ENCODE measurements around the gene CSTF2.

DNA sequence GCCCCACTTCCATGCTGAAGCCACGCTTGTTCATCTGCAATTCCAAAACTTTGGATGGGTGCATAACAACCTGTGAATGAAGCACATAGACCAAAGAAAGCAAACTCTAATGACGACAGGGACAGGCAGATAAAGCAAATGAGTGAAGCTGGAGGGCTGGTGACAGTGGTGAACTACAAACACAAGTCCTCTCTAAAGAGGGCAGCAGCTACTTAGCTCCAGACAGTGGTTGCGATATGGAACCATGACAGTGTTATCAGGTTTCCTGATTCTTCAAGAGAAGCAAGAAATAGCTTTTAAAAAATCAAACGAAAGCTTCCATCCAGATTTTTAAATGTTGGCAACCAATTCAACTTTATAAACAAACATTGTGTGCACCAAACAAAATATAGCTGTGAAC lies 30.1 kb downstream of the CSTF2 start:
- TF ChIP-seq, protein P1, sequence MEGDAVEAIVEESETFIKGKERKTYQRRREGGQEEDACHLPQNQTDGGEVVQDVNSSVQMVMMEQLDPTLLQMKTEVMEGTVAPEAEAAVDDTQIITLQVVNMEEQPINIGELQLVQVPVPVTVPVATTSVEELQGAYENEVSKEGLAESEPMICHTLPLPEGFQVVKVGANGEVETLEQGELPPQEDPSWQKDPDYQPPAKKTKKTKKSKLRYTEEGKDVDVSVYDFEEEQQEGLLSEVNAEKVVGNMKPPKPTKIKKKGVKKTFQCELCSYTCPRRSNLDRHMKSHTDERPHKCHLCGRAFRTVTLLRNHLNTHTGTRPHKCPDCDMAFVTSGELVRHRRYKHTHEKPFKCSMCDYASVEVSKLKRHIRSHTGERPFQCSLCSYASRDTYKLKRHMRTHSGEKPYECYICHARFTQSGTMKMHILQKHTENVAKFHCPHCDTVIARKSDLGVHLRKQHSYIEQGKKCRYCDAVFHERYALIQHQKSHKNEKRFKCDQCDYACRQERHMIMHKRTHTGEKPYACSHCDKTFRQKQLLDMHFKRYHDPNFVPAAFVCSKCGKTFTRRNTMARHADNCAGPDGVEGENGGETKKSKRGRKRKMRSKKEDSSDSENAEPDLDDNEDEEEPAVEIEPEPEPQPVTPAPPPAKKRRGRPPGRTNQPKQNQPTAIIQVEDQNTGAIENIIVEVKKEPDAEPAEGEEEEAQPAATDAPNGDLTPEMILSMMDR (IDR thresholded peaks at IDR 0.05; ENCODE audit: poor library complexity): no peak
- TF ChIP-seq EZH2phosphoT487 (IDR thresholded peaks at IDR 0.05; ENCODE audit: low read depth, severe bottlenecking, unreplicated experiment): no peak

Data from hepatocyte (in vitro differentiated cells).